Measurements from ENCODE around the gene TMEM182.

DNA sequence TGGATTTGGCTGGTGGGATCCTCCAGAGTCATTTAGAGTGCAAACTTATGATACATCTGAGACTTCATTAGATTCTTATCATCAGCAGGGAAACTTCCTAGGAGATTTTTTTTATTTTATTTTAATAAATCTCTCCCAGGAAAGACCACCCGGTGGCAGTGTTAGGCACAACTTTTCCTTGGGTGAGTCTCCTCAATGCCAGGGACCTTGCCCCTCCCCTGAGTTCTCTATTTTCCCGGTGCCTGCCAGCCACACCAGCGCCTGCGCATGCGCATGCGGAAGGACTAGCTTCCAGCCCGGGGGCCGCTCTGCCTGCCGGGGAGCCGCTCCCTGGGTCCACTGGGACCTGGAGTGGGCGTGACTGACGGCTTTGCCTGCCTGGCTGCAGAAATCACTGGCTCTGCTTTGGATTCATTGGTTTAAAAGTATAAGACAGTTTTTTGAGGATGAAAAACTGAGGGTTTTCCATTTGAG is 86.6 kb downstream of the TMEM182 start:
- no peak for TF ChIP-seq CTCF (IDR thresholded peaks at IDR 0.05)
- no peak for TF ChIP-seq TEAD4 (CRISPR knock-in tag; IDR thresholded peaks at IDR 0.05)
- TF ChIP-seq, protein P1, sequence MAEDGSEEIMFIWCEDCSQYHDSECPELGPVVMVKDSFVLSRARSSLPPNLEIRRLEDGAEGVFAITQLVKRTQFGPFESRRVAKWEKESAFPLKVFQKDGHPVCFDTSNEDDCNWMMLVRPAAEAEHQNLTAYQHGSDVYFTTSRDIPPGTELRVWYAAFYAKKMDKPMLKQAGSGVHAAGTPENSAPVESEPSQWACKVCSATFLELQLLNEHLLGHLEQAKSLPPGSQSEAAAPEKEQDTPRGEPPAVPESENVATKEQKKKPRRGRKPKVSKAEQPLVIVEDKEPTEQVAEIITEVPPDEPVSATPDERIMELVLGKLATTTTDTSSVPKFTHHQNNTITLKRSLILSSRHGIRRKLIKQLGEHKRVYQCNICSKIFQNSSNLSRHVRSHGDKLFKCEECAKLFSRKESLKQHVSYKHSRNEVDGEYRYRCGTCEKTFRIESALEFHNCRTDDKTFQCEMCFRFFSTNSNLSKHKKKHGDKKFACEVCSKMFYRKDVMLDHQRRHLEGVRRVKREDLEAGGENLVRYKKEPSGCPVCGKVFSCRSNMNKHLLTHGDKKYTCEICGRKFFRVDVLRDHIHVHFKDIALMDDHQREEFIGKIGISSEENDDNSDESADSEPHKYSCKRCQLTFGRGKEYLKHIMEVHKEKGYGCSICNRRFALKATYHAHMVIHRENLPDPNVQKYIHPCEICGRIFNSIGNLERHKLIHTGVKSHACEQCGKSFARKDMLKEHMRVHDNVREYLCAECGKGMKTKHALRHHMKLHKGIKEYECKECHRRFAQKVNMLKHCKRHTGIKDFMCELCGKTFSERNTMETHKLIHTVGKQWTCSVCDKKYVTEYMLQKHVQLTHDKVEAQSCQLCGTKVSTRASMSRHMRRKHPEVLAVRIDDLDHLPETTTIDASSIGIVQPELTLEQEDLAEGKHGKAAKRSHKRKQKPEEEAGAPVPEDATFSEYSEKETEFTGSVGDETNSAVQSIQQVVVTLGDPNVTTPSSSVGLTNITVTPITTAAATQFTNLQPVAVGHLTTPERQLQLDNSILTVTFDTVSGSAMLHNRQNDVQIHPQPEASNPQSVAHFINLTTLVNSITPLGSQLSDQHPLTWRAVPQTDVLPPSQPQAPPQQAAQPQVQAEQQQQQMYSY (CRISPR knock-in tag; IDR thresholded peaks at IDR 0.05), result no peak
- TF ChIP-seq, protein P2, sequence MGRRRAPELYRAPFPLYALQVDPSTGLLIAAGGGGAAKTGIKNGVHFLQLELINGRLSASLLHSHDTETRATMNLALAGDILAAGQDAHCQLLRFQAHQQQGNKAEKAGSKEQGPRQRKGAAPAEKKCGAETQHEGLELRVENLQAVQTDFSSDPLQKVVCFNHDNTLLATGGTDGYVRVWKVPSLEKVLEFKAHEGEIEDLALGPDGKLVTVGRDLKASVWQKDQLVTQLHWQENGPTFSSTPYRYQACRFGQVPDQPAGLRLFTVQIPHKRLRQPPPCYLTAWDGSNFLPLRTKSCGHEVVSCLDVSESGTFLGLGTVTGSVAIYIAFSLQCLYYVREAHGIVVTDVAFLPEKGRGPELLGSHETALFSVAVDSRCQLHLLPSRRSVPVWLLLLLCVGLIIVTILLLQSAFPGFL (CRISPR knock-in tag; IDR thresholded peaks at IDR 0.05; ENCODE audit: borderline replicate concordance), result no peak
- TF ChIP-seq, protein P3, sequence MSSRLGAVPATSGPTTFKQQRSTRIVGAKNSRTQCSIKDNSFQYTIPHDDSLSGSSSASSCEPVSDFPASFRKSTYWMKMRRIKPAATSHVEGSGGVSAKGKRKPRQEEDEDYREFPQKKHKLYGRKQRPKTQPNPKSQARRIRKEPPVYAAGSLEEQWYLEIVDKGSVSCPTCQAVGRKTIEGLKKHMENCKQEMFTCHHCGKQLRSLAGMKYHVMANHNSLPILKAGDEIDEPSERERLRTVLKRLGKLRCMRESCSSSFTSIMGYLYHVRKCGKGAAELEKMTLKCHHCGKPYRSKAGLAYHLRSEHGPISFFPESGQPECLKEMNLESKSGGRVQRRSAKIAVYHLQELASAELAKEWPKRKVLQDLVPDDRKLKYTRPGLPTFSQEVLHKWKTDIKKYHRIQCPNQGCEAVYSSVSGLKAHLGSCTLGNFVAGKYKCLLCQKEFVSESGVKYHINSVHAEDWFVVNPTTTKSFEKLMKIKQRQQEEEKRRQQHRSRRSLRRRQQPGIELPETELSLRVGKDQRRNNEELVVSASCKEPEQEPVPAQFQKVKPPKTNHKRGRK (CRISPR knock-in tag; IDR thresholded peaks at IDR 0.05; ENCODE audit: borderline replicate concordance), result no peak
- no peak for TF ChIP-seq NFYB (CRISPR knock-in tag; conservative IDR thresholded peaks at IDR 0.05; ENCODE audit: low read depth)
- no peak for TF ChIP-seq ZNF416 (CRISPR knock-in tag; IDR thresholded peaks at IDR 0.05)
- TF ChIP-seq, protein P4, sequence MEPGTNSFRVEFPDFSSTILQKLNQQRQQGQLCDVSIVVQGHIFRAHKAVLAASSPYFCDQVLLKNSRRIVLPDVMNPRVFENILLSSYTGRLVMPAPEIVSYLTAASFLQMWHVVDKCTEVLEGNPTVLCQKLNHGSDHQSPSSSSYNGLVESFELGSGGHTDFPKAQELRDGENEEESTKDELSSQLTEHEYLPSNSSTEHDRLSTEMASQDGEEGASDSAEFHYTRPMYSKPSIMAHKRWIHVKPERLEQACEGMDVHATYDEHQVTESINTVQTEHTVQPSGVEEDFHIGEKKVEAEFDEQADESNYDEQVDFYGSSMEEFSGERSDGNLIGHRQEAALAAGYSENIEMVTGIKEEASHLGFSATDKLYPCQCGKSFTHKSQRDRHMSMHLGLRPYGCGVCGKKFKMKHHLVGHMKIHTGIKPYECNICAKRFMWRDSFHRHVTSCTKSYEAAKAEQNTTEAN (CRISPR knock-in tag; IDR thresholded peaks at IDR 0.05), result no peak
- TF ChIP-seq NR1H2 (CRISPR knock-in tag; IDR thresholded peaks at IDR 0.05), result no peak
- no peak for TF ChIP-seq FOXP4 (CRISPR knock-in tag; IDR thresholded peaks at IDR 0.05)
- no peak for TF ChIP-seq ATF6 (CRISPR knock-in tag; IDR thresholded peaks at IDR 0.05)
- TF ChIP-seq ESRRA (CRISPR knock-in tag; IDR thresholded peaks at IDR 0.05; ENCODE audit: borderline replicate concordance), result no peak
